Stomach (tissue), 4 donors: ENCODE results near the gene MYBPC2.

Experiments
- CTCF ChIP-seq, 7 experiments: fragments of 450-650 bp in 4 of 7; fragments of 200-600 bp in 3 of 7; sonication (generic) in 3 of 7; IDR thresholded peaks; one replicate each; pipeline ENCODE4 v1.5.1; 2016 to 2019; ENCODE audit warnings: antibody characterized with exemption in 7 of 7, control low read depth in 2 of 7, mild to moderate bottlenecking in 1 of 7
- POLR2AphosphoS5 ChIP-seq, 3 donors: sonication (generic); formaldehyde crosslinking; IDR thresholded peaks; one replicate each; pipeline ENCODE4 v1.6.1; 2016; ENCODE audit warnings: antibody characterized with exemption in 3 of 3

GRCh38 chr19:50398675-50399367 is 33.9 kb upstream of the MYBPC2 start:
- TF ChIP-seq CTCF (IDR thresholded peaks at IDR 0.05) = no peak
- TF ChIP-seq POLR2AphosphoS5 (IDR thresholded peaks at IDR 0.05) = no peak
